Ovary (tissue), 9 donors: ENCODE results near the gene CCDC177. TPM values are rescaled to one million over a fixed set of nuclear protein-coding genes. Genes with fewer than 3 reads are reported as not detected.

ENCODE experiments used
- DNase-seq, 5 donors: peaks; one replicate each; pipeline ENCODE4 v3.0.0-alpha.2; 2019 to 2020
- H3K27ac ChIP-seq, 2 donors: fragments of 200-600 bp; one replicate each; pipeline versions ENCODE4 v1.5.1 to v1.8.0; 2019 to 2022
- H3K27me3 ChIP-seq: fragments of 200-600 bp; one replicate; pipeline ENCODE4 v1.8.0; 2022
- H3K36me3 ChIP-seq: fragments of 200-600 bp; sonication (generic); one replicate; pipeline ENCODE4 v1.5.1; 2019
- H3K4me1 ChIP-seq: one replicate; pipeline ENCODE4 v1.8.1; 2013; ENCODE audit warnings: mild to moderate bottlenecking, moderate library complexity; ENCODE audit not compliant: insufficient read depth
- H3K4me3 ChIP-seq: fragments of 200-600 bp; sonication (generic); one replicate; pipeline ENCODE4 v1.5.1; 2017
- H3K9me3 ChIP-seq, 2 donors: fragments of 200-600 bp in 1 of 2; sonication (generic) in 1 of 2; one replicate each; pipeline versions ENCODE4 v1.5.1 to v1.8.1; 2013 to 2019; ENCODE audit warnings: mild to moderate bottlenecking in 1 of 2, moderate library complexity in 1 of 2
- EP300 ChIP-seq: sonication (generic); formaldehyde crosslinking; IDR thresholded peaks from one replicate; pipeline ENCODE4 v1.6.1; 2017; ENCODE audit warnings: antibody characterized with exemption
- POLR2A ChIP-seq: fragments of 450-650 bp; IDR thresholded peaks from one replicate; pipeline ENCODE4 v1.6.1; 2017; ENCODE audit warnings: antibody characterized with exemption, mild to moderate bottlenecking, moderate library complexity
- WGBS, 3 donors: extraction: QIAGEN DNeasy Blood & Tissue Kit in 1 of 3; methylation state at CpG; one replicate each; pipeline versions ENCODE4 v1.1.5 to v1.1.7; 2013 to 2017; 5-methylcytosine and 5-hydroxymethylcytosine counted together
- intact Hi-C, 4 donors: fragments of 100-400 bp; cut with DNase I; formaldehyde crosslinking; loops; one replicate each; pipeline versions ENCODE4 v1.11.0 to v1.15.1; 2022 to 2023
- polyA plus RNA-seq, 2 donors: library from polyadenylated mRNA; stranded (reverse); fragments of 200-250 nt in 1 of 2; fragments of 350-450 nt in 1 of 2; fragmentation: Illumina TruSeq in 1 of 2; extraction: RNeasy Lipid Tissue Mini Kit (QIAGEN cat#74804) in 1 of 2; gene quantifications; one replicate each; pipeline ENCODE4 v1.2.3, GENCODE V29; 2013 to 2014
- total RNA-seq, 7 donors: library from RNA; depleted of rRNA in 2 of 7; stranded (reverse); fragments of >200 nt in 2 of 7; fragmentation: NEBNext Ultra II Directional in 3 of 7; extraction: Animal tissue kit (Norgen Biotek cat#: 25700) in 3 of 7; gene quantifications; one replicate each; pipeline versions ENCODE4 v1.1.0 to v1.2.4, GENCODE V29; 2016 to 2023
- TF ChIP-seq, protein P1 (sequence below), 3 donors: fragments of 450-650 bp in 2 of 3; fragments of 200-600 bp in 1 of 3; IDR thresholded peaks; one replicate each; pipeline versions ENCODE4 v1.5.1 to v1.8.0; 2016 to 2022; ENCODE audit warnings: antibody characterized with exemption in 3 of 3, mild to moderate bottlenecking in 1 of 3
- donor health status: DM: no; HTN: no; CAD: no; lungs with moderate emphysema.
- donor health status: DM: no; HTN: no; CAD: no.
- donor health status: Bipolar disorder and iron deficiency.
- donor health status: DM: yes; HTN: yes; CAD: no.
- donor health status: DM: no; HTN: no; CAD: no.
- donor health status: DM: yes; HTN: yes; CAD: no.

The CCDC177 gene
- total and polyA plus RNA-seq, 9 donors: 0.04 TPM; not detected in 8

DNA sequence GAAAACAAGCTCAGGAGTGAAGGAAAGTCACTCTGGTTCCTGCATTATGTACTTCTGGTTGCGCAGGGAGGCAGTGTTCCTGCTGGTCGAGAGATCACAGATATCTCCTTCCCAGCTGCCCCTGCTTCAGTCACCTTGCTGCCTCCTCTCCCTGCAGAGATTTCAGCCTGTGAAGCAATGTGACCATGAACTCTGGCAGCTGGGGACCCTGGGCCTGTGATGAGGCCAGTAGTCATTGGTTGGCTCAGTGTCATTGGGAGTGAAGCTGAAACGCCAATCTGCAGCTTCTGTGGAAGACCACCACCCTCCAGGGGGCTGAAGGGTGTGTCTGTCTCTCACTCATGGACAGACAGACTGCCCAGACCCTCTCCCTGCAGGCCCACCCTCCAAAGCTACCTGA is 45.1 kb downstream of the CCDC177 start:
- H3K27me3 ChIP-seq: no peaks in the 10 kb centered on the region
- TF ChIP-seq, protein P1, sequence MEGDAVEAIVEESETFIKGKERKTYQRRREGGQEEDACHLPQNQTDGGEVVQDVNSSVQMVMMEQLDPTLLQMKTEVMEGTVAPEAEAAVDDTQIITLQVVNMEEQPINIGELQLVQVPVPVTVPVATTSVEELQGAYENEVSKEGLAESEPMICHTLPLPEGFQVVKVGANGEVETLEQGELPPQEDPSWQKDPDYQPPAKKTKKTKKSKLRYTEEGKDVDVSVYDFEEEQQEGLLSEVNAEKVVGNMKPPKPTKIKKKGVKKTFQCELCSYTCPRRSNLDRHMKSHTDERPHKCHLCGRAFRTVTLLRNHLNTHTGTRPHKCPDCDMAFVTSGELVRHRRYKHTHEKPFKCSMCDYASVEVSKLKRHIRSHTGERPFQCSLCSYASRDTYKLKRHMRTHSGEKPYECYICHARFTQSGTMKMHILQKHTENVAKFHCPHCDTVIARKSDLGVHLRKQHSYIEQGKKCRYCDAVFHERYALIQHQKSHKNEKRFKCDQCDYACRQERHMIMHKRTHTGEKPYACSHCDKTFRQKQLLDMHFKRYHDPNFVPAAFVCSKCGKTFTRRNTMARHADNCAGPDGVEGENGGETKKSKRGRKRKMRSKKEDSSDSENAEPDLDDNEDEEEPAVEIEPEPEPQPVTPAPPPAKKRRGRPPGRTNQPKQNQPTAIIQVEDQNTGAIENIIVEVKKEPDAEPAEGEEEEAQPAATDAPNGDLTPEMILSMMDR (IDR thresholded peaks at IDR 0.05): no peak
- TF ChIP-seq POLR2A: no peak
- TF ChIP-seq EP300: no peak
- no peak overlapping the region for H3K4me3 ChIP-seq
- 68 to 77% (median 71%) methylated on average over 3 of the region's 3 CpGs for WGBS, 3 donors
- intact Hi-C loops: no loop called here
- H3K4me1 ChIP-seq: no peaks in the 10 kb centered on the region
- H3K27ac ChIP-seq: no peak overlapping the region
- DNase-seq: no peak
- no peaks in the 10 kb centered on the region for H3K36me3 ChIP-seq
- no peaks in the 10 kb centered on the region for H3K9me3 ChIP-seq

DNA sequence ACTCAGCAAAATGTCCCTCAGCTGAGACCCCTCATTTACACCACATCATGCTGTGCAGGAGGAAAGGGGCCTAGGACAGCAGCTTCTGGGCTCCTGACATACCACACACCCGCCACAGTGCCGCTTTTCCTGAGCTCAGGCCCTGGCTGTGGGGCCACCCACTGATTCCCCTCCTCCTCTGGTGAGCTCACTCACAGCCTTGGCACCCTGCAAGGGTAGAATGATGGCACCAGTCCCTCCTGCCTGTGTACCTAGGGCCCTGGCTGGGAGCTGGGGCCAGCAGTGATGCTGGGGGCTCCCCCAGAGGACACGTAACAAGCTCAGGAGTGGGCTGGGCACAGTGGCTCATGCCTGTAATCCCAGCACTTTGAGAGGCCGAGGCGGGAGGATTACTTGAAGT is 45.7 kb downstream of the CCDC177 start:
- DNase-seq: no peak
- WGBS, 3 donors: 91 to 95% (median 93%) methylated on average over 5 of the region's 5 CpGs
- no peak overlapping the region for H3K27ac ChIP-seq
- intact Hi-C loops: no loop called here
- H3K4me3 ChIP-seq: no peak overlapping the region
- H3K27me3 ChIP-seq: no peaks in the 10 kb centered on the region
- no peak for TF ChIP-seq EP300
- H3K4me1 ChIP-seq: no peaks in the 10 kb centered on the region
- no peaks in the 10 kb centered on the region for H3K9me3 ChIP-seq
- no peaks in the 10 kb centered on the region for H3K36me3 ChIP-seq

DNA sequence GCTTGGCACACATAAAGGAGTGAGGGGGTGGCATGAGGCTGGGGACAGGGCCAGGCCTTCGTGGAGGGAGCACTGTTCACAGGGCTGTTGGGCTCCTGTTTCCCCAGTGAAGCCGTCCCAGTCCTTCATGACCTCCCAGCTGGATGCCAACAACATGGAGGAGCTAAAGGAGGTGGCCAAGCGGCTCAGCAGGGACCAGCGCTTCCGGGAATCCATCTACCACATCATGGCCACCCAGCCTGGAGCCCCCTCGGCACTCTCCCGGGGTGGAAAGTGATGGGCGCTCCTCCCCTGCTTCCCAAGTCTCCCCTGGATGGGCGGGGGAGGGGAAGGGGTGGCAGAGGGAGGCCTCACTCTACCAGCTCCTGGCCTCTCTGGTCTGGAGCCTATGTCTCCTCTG is 46.5 kb downstream of the CCDC177 start:
- H3K27ac ChIP-seq: no peak overlapping the region
- WGBS, 3 donors: 86 to 87% (median 87%) methylated on average over 8 to 9 of the region's 9 CpGs
- no peak for DNase-seq
- intact Hi-C loops: no loop called here
- no peak overlapping the region for H3K4me3 ChIP-seq
- TF ChIP-seq, protein P1 (IDR thresholded peaks at IDR 0.05): no peak
- TF ChIP-seq POLR2A (no peak), EP300 (no peak)
- H3K27me3 ChIP-seq: no peaks in the 10 kb centered on the region
- H3K9me3 ChIP-seq: no peaks in the 10 kb centered on the region
- no peaks in the 10 kb centered on the region for H3K36me3 ChIP-seq
- H3K4me1 ChIP-seq: no peaks in the 10 kb centered on the region

DNA sequence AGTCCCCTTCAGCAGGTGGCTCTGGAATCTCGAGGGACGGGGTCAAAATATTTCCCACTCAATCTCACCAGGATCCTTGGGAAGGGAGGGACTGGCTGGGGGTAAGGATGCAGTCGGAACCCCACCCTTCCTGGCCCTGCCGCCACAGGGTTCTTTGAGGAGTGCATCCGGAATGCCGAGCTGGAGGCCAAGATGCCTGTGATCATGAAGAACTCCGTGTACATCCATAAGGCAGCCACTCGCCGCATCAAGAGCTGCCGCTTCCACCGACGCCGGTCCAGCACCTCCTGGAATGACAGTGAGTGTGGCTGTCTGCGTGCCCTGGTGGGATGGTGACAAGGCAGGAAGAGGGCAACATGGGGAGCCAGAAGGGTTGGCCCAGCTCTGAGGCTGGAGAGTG is 47.0 kb downstream of the CCDC177 start:
- WGBS, 3 donors: 92 to 94% (median 92%) methylated on average over 14 of the region's 14 CpGs
- no peak for TF ChIP-seq EP300
- TF ChIP-seq, protein P1 (IDR thresholded peaks at IDR 0.05): no peak
- no peak for TF ChIP-seq POLR2A

DNA sequence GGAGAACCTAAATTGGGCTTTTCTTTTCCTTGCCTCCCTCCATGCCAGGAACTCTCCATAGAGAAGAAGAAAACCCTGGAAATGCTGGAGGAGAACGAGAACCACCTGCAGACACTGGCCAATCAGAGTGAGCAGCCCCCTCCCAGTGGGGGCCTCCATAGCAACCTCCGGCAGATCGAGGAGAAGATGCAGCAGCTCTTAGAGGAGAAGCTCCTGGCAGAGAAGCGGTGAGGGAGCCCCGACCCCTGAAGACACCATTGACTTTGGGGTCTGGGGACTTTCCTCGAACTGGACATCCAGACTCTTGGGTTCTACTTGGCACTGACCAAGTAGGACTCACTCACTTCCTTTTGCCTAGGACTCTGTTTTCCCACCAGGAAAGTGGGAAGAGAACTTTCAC is 48.8 kb downstream of the CCDC177 start:
- Histone ChIP-seq H3K27me3 (no peaks in the 10 kb centered on the region), H3K4me3 (no peak overlapping the region), H3K4me1 (no peaks in the 10 kb centered on the region), H3K36me3 (no peaks in the 10 kb centered on the region), H3K27ac (no peak overlapping the region), H3K9me3 (no peaks in the 10 kb centered on the region)
- WGBS, 3 donors: 53 to 59% (median 57%) methylated on average over 6 of the region's 6 CpGs
- TF ChIP-seq EP300 (no peak), POLR2A (no peak)
- TF ChIP-seq, protein P1 (IDR thresholded peaks at IDR 0.05): no peak
- intact Hi-C loops: no loop called here
- no peak for DNase-seq

More for the DNA sequence above, 47.0 kb downstream of the CCDC177 start:
- intact Hi-C loops: no loop called here
- Histone ChIP-seq H3K4me3 (no peak overlapping the region), H3K36me3 (no peaks in the 10 kb centered on the region), H3K27me3 (no peaks in the 10 kb centered on the region), H3K9me3 (no peaks in the 10 kb centered on the region), H3K4me1 (no peaks in the 10 kb centered on the region), H3K27ac (no peak overlapping the region)
- no peak for DNase-seq
